Epidermal melanocyte (primary cell): Measurements from ENCODE around the gene TBL1X.

Experiments
- DNase-seq: peaks from one replicate; pipeline ENCODE4 v3.0.0; 2011; ENCODE audit warnings: low spot score; ENCODE audit not compliant: insufficient read length

TBL1X gene

GRCh38 chrX:9700555-9700954 lies 235.7 kb downstream of the TBL1X start:
- no peak for DNase-seq

GRCh38 chrX:9701790-9702189 lies 236.9 kb downstream of the TBL1X start:
- DNase-seq, result no peak

- no peak for DNase-seq
Measured at GRCh38 chrX:9703406-9703805, 238.5 kb downstream of the TBL1X start.

GRCh38 chrX:9704876-9705465 lies 240.1 kb downstream of the TBL1X start:
- no peak for DNase-seq

- DNase-seq, result no peak
Measured at GRCh38 chrX:9706421-9706820, 241.6 kb downstream of the TBL1X start.

GRCh38 chrX:9707306-9708033 lies 242.6 kb downstream of the TBL1X start:
- DNase-seq, result no peak

- no peak for DNase-seq
Measured at GRCh38 chrX:9708086-9708485, 243.2 kb downstream of the TBL1X start.

GRCh38 chrX:9708923-9709553 lies 244.2 kb downstream of the TBL1X start:
- DNase-seq, result peak; percentile 42

- DNase-seq, result no peak
Measured at GRCh38 chrX:9710332-9710731, 245.5 kb downstream of the TBL1X start.

GRCh38 chrX:9717376-9717775 lies 252.5 kb downstream of the TBL1X start:
- no peak for DNase-seq

GRCh38 chrX:9724711-9725110 lies 259.9 kb downstream of the TBL1X start:
- no peak for DNase-seq

- DNase-seq, result no peak
Measured at GRCh38 chrX:9728261-9728660, 263.4 kb downstream of the TBL1X start.

GRCh38 chrX:9729171-9729885 lies 264.5 kb downstream of the TBL1X start:
- peak; percentile 40 for DNase-seq

- no peak for DNase-seq
Measured at GRCh38 chrX:9730078-9730477, 265.2 kb downstream of the TBL1X start.

- DNase-seq, result no peak
Measured at GRCh38 chrX:9730752-9731151, 265.9 kb downstream of the TBL1X start.

- no peak for DNase-seq
Measured at GRCh38 chrX:9737363-9737762, 272.5 kb downstream of the TBL1X start.

- no peak for DNase-seq
Measured at GRCh38 chrX:9738151-9738550, 273.3 kb downstream of the TBL1X start.

GRCh38 chrX:9739130-9739529 lies 274.3 kb downstream of the TBL1X start:
- DNase-seq, result no peak

- DNase-seq, result no peak
Measured at GRCh38 chrX:9745417-9746115, 280.7 kb downstream of the TBL1X start.

GRCh38 chrX:9746148-9746888 lies 281.5 kb downstream of the TBL1X start:
- DNase-seq, result no peak

GRCh38 chrX:9747644-9748043 lies 282.8 kb downstream of the TBL1X start:
- no peak for DNase-seq
